ENCODE measurements around the gene PARD3. TPM values are rescaled to one million over a fixed set of nuclear protein-coding genes. Genes with fewer than 3 reads are reported as not detected.

The PARD3 gene
- total RNA-seq, 4 donors from 2014 or later = 98.9 to 122 (median 105) TPM

DNA sequence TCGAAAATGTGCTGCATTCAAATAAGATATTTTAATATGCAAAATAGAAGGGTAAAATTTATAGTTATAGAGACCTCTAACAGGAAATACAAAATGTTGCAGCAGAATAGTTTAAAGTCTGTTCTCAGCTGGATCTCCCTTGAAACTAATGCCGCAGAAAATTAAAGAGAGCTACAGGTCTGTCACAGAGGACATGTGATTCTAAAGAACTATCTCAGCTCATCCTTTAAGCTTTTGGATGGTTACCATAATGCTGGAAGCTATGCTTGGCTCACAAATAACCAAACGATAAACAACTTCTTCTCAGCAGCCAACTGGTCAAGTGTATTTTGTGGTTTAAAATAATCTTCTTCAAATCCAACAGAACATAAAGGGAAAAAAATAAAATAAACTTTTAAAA lies 353.0 kb downstream of the PARD3 start:
- Histone ChIP-seq H3K9me3 (no peaks in the 10 kb centered on the region), H3K4me3 (no peak overlapping the region), H3K36me3 (no peaks in the 10 kb centered on the region), H3K4me1 (peaks cover 0 to 8% (median 0%) of the 10 kb centered on the region in 4 donors), H3K27me3 (no peaks in the 10 kb centered on the region), H3K27ac (replicated peaks in 1 of 4) (no peak overlapping the region)
- intact Hi-C loops (cut with DNase I) = no loop called here
- WGBS = 82% methylated on average over 3 of the region's 3 CpGs
- DNase-seq (ENCODE audit: extremely low spot score) = no peak
- TF ChIP-seq, protein P1, sequence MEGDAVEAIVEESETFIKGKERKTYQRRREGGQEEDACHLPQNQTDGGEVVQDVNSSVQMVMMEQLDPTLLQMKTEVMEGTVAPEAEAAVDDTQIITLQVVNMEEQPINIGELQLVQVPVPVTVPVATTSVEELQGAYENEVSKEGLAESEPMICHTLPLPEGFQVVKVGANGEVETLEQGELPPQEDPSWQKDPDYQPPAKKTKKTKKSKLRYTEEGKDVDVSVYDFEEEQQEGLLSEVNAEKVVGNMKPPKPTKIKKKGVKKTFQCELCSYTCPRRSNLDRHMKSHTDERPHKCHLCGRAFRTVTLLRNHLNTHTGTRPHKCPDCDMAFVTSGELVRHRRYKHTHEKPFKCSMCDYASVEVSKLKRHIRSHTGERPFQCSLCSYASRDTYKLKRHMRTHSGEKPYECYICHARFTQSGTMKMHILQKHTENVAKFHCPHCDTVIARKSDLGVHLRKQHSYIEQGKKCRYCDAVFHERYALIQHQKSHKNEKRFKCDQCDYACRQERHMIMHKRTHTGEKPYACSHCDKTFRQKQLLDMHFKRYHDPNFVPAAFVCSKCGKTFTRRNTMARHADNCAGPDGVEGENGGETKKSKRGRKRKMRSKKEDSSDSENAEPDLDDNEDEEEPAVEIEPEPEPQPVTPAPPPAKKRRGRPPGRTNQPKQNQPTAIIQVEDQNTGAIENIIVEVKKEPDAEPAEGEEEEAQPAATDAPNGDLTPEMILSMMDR (IDR thresholded peaks at IDR 0.05) = no peak
- TF ChIP-seq EP300 (IDR thresholded peaks at IDR 0.05) (no peak), POLR2A (IDR thresholded peaks at IDR 0.05; ENCODE audit: low read depth) (no peak), POLR2AphosphoS5 (IDR thresholded peaks at IDR 0.05) (no peak)

DNA sequence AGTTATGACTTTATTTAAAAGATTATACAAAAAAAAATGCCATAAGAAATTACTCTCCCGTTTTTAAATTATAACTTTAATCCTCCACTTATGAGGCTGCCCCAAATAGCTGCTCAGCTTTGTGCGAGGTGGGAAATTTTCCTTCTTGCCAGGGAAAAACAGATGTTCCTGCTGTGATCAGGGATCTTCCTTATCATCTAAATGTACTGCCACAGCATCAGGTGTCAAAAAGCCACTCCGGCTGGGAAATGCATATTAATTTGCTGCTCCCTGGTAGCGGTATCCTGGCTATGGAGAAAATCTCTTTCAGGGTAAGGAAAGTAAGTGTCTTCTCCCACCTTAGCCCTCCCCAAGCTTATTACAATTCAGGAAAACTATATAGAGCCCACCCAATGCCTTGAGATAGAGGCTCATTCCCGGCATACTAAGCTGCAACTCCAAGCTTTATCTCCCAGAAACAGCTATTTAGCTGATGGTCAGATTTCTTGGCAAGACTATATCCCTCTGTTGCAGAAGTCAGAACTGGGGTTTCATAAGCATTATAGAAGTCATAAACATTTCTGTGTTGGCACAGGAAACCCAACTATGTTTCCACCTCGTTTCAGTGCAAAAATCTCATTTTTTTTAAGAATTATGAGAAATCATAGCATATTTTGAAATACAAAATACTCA lies 360.4 kb downstream of the PARD3 start:
- DNase-seq (ENCODE audit: extremely low spot score) = no peak
- intact Hi-C loops (cut with DNase I) = no loop called here
- Histone ChIP-seq H3K27me3 (no peaks in the 10 kb centered on the region), H3K9me3 (no peaks in the 10 kb centered on the region), H3K27ac (replicated peaks in 1 of 4) (no peak overlapping the region), H3K4me1 (peaks cover 0 to 10% (median 0%) of the 10 kb centered on the region in 4 donors), H3K4me3 (no peak overlapping the region), H3K36me3 (no peaks in the 10 kb centered on the region)
- TF ChIP-seq POLR2AphosphoS5 (IDR thresholded peaks at IDR 0.05) (no peak), POLR2A (IDR thresholded peaks at IDR 0.05; ENCODE audit: low read depth) (no peak), EP300 (IDR thresholded peaks at IDR 0.05) (no peak)
- TF ChIP-seq, protein P1 (IDR thresholded peaks at IDR 0.05) = no peak
- 87% methylated on average over 6 of the region's 6 CpGs for WGBS

DNA sequence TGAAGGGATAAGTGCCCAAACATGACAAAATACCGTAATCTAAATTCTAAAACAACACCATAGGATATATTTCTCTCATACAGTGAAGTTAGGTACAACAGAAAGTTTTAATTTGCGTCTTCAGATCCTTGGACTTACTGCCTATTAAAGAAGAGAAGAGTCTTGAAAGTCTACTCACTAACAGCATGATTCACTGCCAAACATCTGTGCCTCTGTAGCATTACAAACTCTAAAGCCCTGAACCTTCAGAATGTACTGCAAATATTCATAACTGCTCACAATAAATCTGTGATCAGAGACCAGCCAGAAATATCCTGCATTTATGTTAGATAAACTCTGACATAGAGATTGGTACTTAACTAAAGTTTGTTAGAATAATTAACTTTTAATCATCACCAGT lies 365.3 kb downstream of the PARD3 start:
- 84% methylated on average over 2 of the region's 2 CpGs for WGBS
- Histone ChIP-seq H3K36me3 (no peaks in the 10 kb centered on the region), H3K27ac (replicated peaks in 1 of 4) (no peak overlapping the region), H3K4me3 (no peak overlapping the region), H3K9me3 (no peaks in the 10 kb centered on the region), H3K4me1 (peaks cover 0 to under 1% (median 0%) of the 10 kb centered on the region in 4 donors), H3K27me3 (no peaks in the 10 kb centered on the region)
- intact Hi-C loops (cut with DNase I) = no loop called here
- no peak for DNase-seq (ENCODE audit: extremely low spot score)
- TF ChIP-seq EP300 (IDR thresholded peaks at IDR 0.05) = no peak
- no peak for TF ChIP-seq POLR2AphosphoS5 (IDR thresholded peaks at IDR 0.05)
- TF ChIP-seq POLR2A (IDR thresholded peaks at IDR 0.05; ENCODE audit: low read depth) = no peak
- TF ChIP-seq, protein P1 (IDR thresholded peaks at IDR 0.05) = no peak

DNA sequence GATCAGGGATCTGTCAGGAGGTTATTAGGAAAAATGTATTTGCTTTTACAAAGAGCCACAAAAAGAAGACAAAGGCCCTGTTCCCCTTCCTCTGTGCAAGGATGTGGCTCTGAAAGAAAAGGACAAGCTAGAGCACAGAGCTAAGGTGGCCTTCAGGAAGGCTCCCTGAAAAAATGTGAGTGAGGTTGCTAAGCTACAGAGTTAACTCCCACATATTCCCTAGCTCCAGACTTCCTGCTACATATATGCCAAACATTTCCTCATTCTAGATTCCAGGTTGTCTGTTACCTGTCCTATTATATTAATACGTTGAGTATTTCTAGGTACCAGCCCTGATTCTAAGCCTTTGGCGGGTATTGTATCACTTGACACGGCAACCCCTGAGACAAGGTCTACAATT lies 369.0 kb downstream of the PARD3 start:
- H3K4me3 ChIP-seq = no peak overlapping the region

More for the DNA sequence above, 369.0 kb downstream of the PARD3 start:
- Histone ChIP-seq H3K27ac (replicated peaks in 1 of 4) (no peak overlapping the region), H3K36me3 (no peaks in the 10 kb centered on the region), H3K4me1 (peaks cover 0 to 3% (median 0%) of the 10 kb centered on the region in 4 donors), H3K9me3 (no peaks in the 10 kb centered on the region), H3K27me3 (no peaks in the 10 kb centered on the region)
- DNase-seq (ENCODE audit: extremely low spot score) = no peak
- intact Hi-C loops (cut with DNase I) = no loop called here
- TF ChIP-seq POLR2AphosphoS5 (IDR thresholded peaks at IDR 0.05) (no peak), POLR2A (IDR thresholded peaks at IDR 0.05; ENCODE audit: low read depth) (no peak), EP300 (IDR thresholded peaks at IDR 0.05) (no peak)
- TF ChIP-seq, protein P1 (IDR thresholded peaks at IDR 0.05) = no peak
- 98% methylated on average over 3 of the region's 3 CpGs for WGBS
